Measurements from ENCODE around the gene GPR157.
"Not testable (repeated sequence)": the region's sequence is repeated elsewhere in the genome, so short reads cannot be mapped to it uniquely, and the experiment has no call there.

The GPR157 gene

DNA sequence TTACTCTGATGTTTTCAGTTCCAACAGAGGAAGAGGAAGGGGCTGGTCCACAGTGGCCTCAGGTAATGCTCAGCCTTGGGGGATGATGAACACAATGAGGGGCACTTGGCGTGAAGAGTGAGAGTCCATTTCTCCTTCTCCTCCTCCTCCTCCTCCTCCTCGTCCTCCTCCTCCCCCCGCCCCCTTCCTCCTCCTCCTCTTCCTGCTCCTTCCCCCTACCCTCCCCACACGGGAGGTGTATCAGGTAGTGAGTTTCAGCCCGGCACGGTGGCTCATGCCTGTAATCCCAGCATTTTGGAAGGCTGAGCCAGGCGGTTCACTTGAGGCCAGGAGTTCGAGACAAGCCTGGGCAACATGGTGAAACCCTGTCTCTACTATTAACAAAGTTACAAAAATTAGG lies 17.3 kb upstream of the GPR157 start:
- no peak for DNase-seq (ENCODE audit: low spot score)

DNA sequence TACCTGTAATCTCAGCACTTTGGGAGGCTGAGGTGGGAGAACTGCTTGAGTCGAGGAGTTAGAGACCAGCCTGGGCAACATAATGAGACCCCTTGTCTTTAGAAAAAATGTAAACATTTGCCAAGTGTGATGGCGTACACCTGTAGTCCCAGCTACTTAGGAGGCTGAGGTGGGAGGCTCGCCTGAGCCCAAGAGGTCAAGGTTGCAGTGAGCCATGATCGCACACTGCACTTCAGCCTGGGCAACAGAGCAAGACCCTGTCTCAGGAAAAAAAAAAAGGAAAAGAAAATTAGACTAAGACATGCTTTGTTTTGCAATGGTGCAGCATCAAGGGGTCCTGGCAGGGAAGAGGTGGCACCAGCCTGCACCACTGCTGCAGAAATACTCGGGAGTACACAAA lies 16.8 kb upstream of the GPR157 start:
- no peak for DNase-seq (ENCODE audit: low spot score)

GRCh38 chr1:9145021-9145668 lies 16.2 kb upstream of the GPR157 start:
- peak; percentile 47 for DNase-seq (ENCODE audit: low spot score)

GRCh38 chr1:9144494-9144893 lies 15.6 kb upstream of the GPR157 start:
- DNase-seq (ENCODE audit: low spot score): not testable (repeated sequence)

DNA sequence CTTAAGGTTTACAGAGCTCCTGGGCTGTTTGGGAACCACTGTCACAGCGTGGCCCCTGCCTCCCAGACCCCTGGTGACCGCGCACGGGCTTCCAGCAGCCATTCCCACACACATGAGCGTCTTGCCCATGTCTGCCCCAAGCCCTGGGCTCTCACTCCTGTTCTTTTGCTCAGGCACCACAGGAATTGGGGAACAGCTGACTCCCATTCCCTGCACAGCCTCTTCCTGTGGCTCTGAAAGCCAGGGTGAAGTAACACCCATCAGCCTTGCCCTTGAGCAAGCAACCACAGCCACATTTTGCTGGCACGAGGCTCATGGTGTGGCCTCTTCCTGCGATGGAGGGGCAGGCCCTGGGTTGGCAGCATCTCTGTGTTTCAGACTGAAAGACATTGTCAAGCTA lies 14.3 kb upstream of the GPR157 start:
- DNase-seq (ENCODE audit: low spot score): peak; percentile 76

DNA sequence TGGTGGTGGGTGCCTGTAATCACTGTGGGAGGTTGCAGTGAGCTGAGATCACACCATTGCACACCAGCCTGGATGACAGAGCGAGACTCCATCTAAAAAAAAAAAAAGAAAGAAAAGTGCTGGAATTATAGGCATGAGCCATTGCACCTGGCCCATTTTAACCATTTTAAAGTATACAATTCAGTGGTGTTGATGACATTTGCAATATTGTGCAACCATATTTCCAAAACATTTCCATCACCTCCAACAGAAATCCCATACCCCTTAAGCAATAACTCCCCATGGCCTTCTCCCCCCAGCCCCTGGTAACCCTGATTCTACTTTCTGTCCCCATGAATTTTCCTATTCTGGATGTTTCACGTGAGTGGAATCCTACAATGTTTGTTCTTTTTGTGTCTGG lies 11.0 kb upstream of the GPR157 start:
- DNase-seq (ENCODE audit: low spot score): no peak

DNA sequence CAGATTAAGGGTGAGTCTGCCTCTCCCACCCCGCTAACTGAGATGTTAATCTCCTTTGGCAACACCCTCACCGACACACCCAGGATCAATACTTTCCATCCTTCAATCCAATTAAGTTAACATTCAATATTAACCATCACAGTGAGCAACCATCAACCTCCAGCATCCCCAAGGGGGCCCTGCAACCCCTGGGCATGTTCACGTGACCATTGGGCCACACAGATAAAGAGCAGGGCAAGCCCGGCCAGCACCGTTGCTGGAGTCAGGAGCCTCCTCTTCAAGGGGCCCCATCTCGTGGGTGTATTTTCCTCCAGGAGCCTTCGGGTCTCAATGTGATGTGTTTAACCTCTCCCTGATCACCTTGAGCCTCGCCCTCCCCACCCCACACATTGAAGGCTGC lies 8.0 kb upstream of the GPR157 start:
- DNase-seq (ENCODE audit: low spot score): no peak

DNA sequence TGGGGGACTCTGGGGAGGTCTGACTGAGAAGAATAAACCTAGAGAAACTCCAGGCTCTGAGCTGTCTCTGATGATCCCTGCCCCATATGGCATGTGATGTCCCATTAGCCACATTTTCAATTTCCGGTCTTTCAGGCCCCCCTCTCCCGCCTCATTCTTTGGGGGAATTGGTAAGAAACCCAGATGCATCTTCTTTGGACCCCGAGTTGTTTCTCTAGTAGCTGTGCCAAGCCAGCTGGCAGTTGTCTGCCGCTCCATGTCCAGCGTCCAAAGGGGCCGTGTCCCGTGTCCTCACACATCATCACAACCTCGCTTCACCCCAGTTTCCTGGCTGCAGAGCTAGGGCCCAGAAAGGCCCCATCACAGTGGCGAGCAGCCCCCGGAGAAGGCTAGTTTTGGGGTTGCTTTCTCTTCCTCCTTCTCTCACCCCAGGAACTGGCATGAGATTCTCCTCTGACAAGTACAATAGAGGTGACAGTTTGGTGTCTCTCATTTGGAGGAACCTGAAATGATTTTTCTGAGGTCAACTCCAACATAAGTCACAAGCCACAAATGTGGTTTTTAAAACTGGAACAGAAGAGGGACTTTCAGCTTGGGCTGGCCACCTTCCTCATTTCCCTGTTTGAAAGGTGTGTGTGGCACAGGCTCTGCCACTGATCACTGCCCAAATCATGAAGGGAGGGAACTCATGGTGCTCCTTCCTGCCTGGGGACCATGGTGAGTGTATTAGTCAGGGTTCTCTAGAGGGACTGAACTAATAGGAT lies 6.4 kb upstream of the GPR157 start:
- no peak for DNase-seq (ENCODE audit: low spot score)

- DNase-seq (ENCODE audit: low spot score): no peak
Measured at GRCh38 chr1:9133870-9134585, 5.1 kb upstream of the GPR157 start.

GRCh38 chr1:9129266-9130041 lies 552 bp upstream of the GPR157 start:
- peak; percentile 73 for DNase-seq (ENCODE audit: low spot score)

DNA sequence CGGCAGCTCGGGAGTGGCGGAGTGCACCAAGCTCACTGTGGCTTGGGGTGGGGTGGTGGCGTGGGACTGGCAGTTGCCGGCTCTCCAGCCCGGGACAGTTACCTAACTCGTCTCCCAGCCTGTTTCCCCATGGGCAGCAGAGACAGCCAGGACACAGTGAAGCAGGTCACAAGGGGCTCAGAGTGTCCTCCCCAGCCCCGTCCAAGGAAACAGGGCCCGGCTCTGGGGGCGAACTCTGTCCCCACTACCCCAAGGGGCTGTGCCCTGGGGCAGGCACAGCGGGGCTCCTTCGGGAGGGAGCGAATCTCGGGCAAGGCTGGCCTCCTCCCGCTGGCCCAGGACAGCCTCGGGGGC lies 759 bp downstream of the GPR157 start:
- peak; percentile 52 for DNase-seq (ENCODE audit: low spot score)

DNA sequence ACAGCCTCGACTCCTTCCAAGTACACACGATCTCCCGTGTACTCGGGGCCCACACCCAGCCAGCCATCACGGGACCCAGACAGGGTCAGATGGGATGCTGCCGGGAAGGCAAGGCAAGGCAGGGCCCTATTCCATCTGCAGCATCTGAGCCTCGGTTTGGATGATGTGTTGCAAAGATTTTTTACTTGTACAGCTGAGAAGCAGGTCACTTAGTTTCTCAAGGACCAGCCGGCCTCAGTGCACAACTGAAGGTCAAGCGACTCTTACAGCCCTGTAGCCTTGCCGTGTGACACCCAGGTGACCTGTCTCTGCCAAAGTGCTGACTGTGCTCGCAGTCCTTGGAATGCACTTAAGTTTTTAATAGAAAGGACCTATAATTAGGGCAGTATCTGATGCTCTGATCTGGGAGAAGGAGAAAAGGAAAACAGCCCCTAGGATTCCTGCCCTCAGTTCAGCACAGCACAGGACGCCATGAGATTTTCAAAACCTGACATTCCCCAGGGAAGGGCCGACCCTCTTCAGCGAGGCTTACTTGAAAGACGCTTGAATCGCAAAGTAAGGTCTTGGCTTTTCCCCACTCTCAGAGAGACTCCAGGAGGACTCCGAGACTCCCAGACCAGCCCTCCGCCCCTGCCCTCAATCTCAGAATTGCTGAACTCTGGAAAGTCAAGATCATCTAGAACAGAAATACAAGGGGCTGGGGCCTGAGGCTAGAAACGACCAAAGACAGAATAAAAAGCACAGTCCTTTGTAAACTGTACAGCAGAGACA lies 1.3 kb downstream of the GPR157 start:
- DNase-seq (ENCODE audit: low spot score): peak; percentile 7

GRCh38 chr1:9126511-9126910 lies 2.4 kb downstream of the GPR157 start:
- DNase-seq (ENCODE audit: low spot score): no peak

DNA sequence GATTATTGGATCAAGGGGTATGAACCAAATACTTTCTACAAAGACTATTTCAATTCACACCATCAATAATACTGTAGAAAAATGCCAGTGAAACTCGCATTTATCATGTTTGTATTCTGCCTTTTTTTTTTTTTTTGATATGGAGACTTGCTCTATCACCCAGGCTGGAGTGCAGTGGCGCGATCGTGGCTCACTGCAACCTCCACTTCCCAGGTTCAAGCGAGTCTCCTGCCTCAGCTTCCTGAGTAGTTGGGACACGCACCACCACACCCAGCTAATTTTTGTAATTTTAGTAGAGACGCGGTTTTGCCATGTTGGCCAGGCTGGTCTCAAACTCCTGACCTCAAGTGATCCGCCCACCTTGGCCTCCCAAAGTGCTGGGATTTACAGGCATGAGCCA lies 3.1 kb downstream of the GPR157 start:
- not testable (repeated sequence) for DNase-seq (ENCODE audit: low spot score)

DNA sequence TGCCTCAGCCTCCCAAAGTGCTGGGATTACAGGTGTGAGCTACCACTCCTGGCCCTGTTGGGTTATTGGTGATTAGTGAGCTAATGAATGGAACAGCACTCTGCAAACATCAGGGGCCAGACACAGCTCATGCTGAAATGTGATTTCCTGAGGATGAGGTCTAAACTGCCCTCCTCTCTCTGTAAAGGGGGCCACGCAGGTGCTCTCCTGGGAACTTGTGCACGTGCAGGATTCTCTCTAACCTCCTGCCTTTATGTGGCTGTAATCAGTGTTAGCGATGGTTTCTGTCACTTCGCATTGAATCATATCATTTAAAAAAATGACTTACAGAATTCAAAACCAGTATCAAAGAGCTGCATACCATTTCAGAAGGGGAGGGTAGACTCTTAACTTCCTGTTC lies 3.6 kb downstream of the GPR157 start:
- DNase-seq (ENCODE audit: low spot score): no peak

DNA sequence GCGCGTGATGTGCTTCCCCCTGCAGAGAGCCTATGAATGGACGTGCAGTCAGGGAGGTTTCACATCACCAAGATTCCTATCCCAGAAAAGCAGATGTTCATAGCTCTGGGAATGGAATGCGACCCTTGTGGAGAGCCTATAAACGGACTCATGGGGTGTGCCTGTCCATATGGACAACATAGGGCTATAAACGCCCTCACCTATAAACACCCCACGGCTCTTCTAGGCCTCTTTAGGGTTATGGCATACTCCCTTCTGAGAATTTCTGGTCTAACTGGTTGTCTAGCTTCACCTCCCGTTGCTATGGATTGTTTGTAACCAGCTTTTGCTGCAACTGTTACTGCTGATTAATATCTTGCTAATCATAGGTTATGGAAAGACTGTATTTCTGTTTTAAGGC lies 4.5 kb downstream of the GPR157 start:
- DNase-seq (ENCODE audit: low spot score): not testable (repeated sequence)

DNA sequence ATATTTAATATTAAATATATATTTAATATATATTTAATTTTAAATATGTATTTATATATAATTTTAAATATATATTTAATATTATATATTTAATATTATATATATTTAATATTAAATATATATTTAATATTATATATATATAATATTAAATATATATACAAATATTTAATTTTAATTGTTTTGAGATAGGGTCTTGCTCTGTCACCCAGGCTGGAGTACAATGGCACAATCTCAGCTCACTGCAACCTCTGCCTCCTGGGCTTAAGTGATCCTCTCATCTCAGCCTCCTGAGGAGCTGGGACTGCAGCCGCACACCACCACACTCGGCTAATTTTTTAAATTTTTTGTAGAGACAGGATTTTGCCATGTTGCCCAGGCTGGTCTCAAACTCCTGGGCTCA lies 5.2 kb downstream of the GPR157 start:
- not testable (repeated sequence) for DNase-seq (ENCODE audit: low spot score)

DNA sequence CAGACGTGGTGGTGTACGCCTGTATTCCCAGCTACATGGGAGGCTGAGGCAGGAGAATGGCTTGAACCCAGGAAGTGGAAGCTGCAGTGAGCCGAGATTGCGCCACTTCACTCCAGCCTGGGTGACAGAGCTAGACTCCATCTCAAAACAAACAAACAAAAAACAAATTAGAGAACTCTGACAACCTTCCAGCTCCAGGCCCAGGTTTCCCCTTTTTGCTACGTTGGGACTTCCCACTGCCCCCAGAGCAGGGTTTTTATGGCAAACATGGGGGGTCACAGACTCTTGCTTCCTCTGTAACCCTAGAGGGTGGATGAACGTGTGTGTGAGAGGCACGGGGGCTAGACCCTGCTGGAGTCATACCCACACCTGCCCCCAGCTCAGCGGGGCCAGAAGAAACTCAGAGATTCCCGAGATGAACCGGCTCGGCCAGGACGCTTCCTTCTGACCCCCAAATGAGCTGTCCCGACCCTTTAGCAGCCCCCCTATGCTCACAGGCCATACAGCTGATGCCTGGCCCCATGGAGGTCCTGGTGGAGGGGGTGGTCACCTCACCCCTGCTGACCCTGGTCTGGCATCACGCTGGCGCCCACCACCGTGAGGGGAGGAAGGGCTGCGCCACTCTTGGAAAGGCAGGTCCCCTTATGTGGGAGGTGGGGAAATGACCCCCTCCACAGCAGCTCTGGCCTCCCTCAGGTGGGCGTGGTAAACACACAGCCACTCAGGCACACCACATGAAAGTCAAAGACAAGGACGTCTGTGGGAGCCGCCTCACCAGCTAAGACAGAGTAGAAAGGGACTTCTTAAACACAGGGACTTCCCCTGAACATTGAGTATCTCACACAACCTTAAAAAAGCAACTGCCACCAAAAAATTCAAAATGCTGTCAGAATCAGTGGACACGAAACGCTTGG lies 7.1 kb downstream of the GPR157 start:
- DNase-seq (ENCODE audit: low spot score): no peak

DNA sequence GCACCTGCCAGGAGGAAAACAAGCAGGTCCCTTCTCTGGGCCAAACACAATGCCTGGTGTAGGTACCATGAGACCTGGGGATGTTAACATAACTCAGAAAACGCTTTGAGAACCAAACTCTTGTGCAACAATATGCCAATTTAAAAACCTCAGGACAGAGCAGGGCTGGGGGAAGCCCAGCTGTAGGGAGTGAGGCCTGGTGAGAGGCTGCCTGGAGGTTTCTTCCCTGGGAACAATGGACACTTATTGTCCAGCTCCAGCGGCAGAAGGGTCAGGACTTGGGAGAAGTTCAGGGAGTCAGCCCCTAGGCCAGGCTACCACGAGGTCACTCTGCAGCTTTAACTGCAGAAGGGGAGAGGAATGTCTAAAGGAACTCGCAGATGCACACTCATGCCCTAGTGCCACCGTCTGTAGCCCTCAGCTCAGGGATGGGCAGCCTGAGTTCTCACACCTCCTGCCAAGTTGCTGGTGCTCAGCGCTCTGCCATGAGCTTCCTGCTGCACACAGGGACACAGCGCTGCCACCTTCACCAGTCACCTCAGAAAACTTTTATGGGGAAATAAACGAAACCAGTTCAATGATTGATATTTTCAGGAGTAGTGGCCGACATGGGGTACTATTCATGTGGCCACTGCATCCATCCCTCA lies 8.5 kb downstream of the GPR157 start:
- DNase-seq (ENCODE audit: low spot score): no peak

GRCh38 chr1:9119745-9120144 lies 9.2 kb downstream of the GPR157 start:
- DNase-seq (ENCODE audit: low spot score): no peak
